ENCODE data around the gene ANKHD1.
"Not testable (repeated sequence)": the region's sequence is repeated elsewhere in the genome, so short reads cannot be mapped to it uniquely, and the experiment has no call there.

Gene ANKHD1

DNA sequence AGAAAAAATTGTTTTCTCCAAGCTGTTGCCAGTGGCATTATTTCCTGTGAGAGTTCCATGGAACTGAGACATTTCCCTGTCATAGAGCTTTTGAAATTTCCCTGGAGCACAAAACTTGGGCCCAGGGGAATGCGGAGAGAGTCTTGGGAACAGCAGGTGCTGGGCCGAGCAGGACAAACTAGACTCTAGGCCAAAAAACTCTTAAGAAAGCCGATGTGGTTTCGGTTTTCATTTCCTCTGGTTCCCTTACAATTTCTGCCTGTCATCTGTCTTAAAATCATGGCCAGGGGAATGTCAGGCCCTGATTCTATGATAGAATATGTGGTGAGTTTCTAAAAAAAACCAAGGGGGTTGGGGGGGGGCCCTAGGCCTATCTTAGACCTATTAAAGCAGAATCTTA is 167.6 kb downstream of the ANKHD1 start:
- Histone ChIP-seq H3K36me3 (ENCODE audit: control insufficient read depth, insufficient read depth, low read length) (peaks cover 19% of the 10 kb centered on the region), H3K9ac (ENCODE audit: low read depth, low read length) (no peak overlapping the region), H3K9me3 (ENCODE audit: control insufficient read depth, insufficient read depth, low read length) (no peaks in the 10 kb centered on the region), H3K4me1 (ENCODE audit: control insufficient read depth, insufficient read depth, low read length) (no peaks in the 10 kb centered on the region), H3K27me3 (ENCODE audit: control insufficient read depth, insufficient read depth, low read length) (no peaks in the 10 kb centered on the region), H3K4me3 (ENCODE audit: low read depth, low read length) (no peak overlapping the region)

DNA sequence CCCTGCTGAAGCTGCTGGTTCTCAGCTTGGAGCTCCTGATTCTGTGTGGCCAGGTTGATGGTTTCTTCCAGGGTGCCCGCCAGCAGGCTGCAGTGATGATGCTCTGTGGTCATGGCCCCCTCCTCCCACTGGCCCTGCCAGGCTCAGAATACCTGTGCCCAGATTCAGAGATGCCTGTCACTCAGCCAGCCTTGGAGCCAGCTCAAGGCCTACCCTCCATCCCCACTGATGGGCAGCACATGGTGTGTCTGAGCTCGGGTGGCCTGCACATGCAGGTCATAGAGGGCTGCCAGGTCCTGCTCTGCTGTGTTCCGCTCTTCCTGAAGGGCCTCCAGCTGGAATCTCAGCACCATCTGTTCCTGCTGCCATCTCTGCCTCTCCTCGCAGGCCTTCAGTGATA is 168.4 kb downstream of the ANKHD1 start:
- H3K36me3 ChIP-seq (ENCODE audit: control insufficient read depth, insufficient read depth, low read length) = peaks cover 19% of the 10 kb centered on the region
- H3K4me1 ChIP-seq (ENCODE audit: control insufficient read depth, insufficient read depth, low read length) = no peaks in the 10 kb centered on the region
- H3K27me3 ChIP-seq (ENCODE audit: control insufficient read depth, insufficient read depth, low read length) = no peaks in the 10 kb centered on the region
- H3K4me3 ChIP-seq (ENCODE audit: low read depth, low read length) = no peak overlapping the region
- H3K9ac ChIP-seq (ENCODE audit: low read depth, low read length) = no peak overlapping the region
- H3K9me3 ChIP-seq (ENCODE audit: control insufficient read depth, insufficient read depth, low read length) = no peaks in the 10 kb centered on the region

DNA sequence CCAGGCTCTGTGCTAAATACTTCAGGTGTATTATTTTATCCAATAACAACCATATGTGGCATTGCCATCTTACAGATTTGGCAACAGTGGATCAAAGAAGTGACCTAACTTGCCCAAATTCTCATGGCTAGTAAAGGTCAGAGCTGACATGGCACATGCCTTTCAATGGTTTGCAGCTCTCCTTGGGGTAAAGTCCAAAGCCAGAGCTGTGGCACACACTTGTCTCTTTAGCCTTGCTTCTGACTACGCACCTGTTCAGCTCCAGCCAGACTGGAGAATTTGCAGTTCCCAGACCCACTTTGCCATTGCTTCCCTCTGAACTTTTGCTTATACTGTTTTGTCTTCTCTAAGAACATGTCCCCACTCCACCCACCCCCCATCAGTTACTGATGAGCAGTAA is 168.9 kb downstream of the ANKHD1 start:
- no peak overlapping the region for H3K4me3 ChIP-seq (ENCODE audit: low read depth, low read length)
- no peaks in the 10 kb centered on the region for H3K27me3 ChIP-seq (ENCODE audit: control insufficient read depth, insufficient read depth, low read length)
- H3K9ac ChIP-seq (ENCODE audit: low read depth, low read length) = no peak overlapping the region
- no peaks in the 10 kb centered on the region for H3K9me3 ChIP-seq (ENCODE audit: control insufficient read depth, insufficient read depth, low read length)
- H3K36me3 ChIP-seq (ENCODE audit: control insufficient read depth, insufficient read depth, low read length) = peaks cover 19% of the 10 kb centered on the region
- no peaks in the 10 kb centered on the region for H3K4me1 ChIP-seq (ENCODE audit: control insufficient read depth, insufficient read depth, low read length)

DNA sequence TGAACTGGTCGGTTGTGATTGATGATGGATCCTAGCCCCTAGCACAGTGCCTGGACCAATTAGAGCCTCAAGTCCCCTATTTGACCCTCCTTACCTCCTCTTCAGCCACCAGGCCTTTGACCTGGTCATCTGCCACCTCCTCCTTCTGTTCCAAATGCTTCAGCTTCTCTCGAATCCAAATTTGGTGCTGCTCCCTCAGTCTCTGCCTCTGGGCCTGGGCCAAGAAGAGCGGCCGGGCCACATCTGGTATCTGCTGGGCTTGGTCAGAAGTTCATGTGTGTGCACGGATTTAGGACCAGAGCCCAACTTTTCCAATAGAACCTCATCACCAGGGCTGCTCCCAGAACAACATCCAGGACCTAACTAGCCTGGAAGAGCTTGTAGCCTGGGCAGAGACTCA is 169.5 kb downstream of the ANKHD1 start:
- H3K9ac ChIP-seq (ENCODE audit: low read depth, low read length) = no peak overlapping the region
- H3K9me3 ChIP-seq (ENCODE audit: control insufficient read depth, insufficient read depth, low read length) = no peaks in the 10 kb centered on the region
- H3K4me3 ChIP-seq (ENCODE audit: low read depth, low read length) = no peak overlapping the region
- no peaks in the 10 kb centered on the region for H3K27me3 ChIP-seq (ENCODE audit: control insufficient read depth, insufficient read depth, low read length)
- no peaks in the 10 kb centered on the region for H3K4me1 ChIP-seq (ENCODE audit: control insufficient read depth, insufficient read depth, low read length)
- peaks cover 18% of the 10 kb centered on the region for H3K36me3 ChIP-seq (ENCODE audit: control insufficient read depth, insufficient read depth, low read length)

DNA sequence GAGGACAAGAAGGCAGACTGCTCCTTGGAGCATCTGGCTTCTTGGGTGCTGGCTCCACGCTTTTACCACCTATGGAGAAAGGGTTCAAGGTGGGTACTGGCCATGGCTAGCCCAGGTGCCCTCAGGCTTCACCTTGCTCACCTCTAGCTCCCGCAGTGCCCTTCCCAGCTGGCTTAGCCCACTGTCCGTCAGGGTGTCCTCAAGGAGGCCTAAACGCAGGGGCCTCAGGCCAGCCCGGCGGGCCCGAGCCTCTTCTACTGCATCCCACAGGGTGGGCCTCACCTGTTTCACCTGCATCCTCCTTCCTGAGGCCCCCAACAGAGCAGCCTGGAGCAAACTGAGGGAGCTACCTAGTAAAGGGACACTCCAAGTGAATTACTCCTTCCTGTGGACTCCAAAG is 172.1 kb downstream of the ANKHD1 start:
- Histone ChIP-seq H3K9me3 (ENCODE audit: control insufficient read depth, insufficient read depth, low read length) (no peaks in the 10 kb centered on the region), H3K4me1 (ENCODE audit: control insufficient read depth, insufficient read depth, low read length) (no peaks in the 10 kb centered on the region), H3K4me3 (ENCODE audit: low read depth, low read length) (no peak overlapping the region), H3K9ac (ENCODE audit: low read depth, low read length) (no peak overlapping the region), H3K36me3 (ENCODE audit: control insufficient read depth, insufficient read depth, low read length) (no peaks in the 10 kb centered on the region), H3K27me3 (ENCODE audit: control insufficient read depth, insufficient read depth, low read length) (no peaks in the 10 kb centered on the region)

DNA sequence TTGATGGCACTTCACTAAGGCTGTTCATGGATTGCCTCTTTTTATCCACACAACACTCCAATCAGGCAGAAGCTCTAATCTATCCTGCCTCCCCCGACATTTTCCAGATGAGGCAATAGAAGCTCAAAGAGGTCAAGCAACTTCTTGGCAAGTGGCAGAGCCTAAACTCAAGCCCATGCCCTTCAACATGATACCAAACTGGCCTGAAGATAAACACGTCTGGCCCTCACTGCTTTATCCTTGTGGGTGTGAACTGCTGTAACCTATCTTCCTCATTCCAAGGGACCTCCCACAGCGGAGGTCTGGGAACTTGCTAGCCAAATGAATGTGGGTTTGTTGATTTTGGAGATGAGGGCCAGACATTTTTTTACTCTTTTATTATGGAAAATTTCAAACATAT is 172.5 kb downstream of the ANKHD1 start:
- Histone ChIP-seq H3K27me3 (ENCODE audit: control insufficient read depth, insufficient read depth, low read length) (no peaks in the 10 kb centered on the region), H3K9ac (ENCODE audit: low read depth, low read length) (no peak overlapping the region), H3K4me3 (ENCODE audit: low read depth, low read length) (no peak overlapping the region), H3K9me3 (ENCODE audit: control insufficient read depth, insufficient read depth, low read length) (no peaks in the 10 kb centered on the region), H3K4me1 (ENCODE audit: control insufficient read depth, insufficient read depth, low read length) (no peaks in the 10 kb centered on the region), H3K36me3 (ENCODE audit: control insufficient read depth, insufficient read depth, low read length) (no peaks in the 10 kb centered on the region)

DNA sequence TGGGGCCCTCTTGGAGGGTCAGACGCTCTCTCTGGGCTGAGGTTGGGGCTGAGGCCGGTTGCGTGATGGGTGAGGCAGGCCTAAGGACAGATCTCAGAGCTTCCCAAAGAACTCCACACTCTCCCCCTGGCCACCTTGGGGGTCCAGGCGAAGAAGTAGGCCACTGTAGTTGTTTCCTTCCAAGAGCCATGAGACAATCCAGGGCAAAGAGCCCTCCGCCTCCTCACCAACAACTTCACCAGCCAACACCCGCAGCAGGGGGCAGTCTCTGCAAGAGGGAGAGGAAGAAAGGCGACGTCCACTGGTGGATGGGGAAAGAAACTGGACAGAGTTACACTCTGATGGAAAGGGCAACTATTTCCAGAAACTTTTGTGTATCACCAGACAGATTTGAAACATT is 173.7 kb downstream of the ANKHD1 start:
- no peak overlapping the region for H3K9ac ChIP-seq (ENCODE audit: low read depth, low read length)
- no peaks in the 10 kb centered on the region for H3K36me3 ChIP-seq (ENCODE audit: control insufficient read depth, insufficient read depth, low read length)
- no peak overlapping the region for H3K4me3 ChIP-seq (ENCODE audit: low read depth, low read length)
- no peaks in the 10 kb centered on the region for H3K4me1 ChIP-seq (ENCODE audit: control insufficient read depth, insufficient read depth, low read length)
- H3K9me3 ChIP-seq (ENCODE audit: control insufficient read depth, insufficient read depth, low read length) = no peaks in the 10 kb centered on the region
- no peaks in the 10 kb centered on the region for H3K27me3 ChIP-seq (ENCODE audit: control insufficient read depth, insufficient read depth, low read length)

DNA sequence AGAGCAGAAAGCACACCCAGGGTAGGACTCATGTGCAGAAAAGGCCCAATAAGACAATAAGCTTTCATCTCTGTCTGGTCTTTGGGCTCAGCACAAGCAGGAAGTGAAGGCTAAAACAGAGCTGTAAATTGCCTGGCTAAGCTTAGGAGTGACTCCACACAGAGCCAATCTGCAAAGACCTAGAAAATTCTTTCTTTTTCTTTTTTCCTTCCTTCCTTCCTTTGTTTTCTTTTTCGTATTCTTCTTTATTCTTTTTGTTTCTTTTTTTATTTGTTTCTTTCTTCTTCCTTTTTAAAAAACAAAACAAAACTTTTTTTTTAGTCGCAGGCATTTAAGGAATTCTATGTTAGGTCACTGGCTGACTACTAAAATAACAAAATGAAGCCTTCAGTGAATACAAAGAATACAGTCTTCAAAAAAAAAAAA is 175.2 kb downstream of the ANKHD1 start:
- no peak overlapping the region for H3K4me3 ChIP-seq (ENCODE audit: low read depth, low read length)
- H3K4me1 ChIP-seq (ENCODE audit: control insufficient read depth, insufficient read depth, low read length) = no peaks in the 10 kb centered on the region
- H3K36me3 ChIP-seq (ENCODE audit: control insufficient read depth, insufficient read depth, low read length) = no peaks in the 10 kb centered on the region
- no peaks in the 10 kb centered on the region for H3K27me3 ChIP-seq (ENCODE audit: control insufficient read depth, insufficient read depth, low read length)
- no peak overlapping the region for H3K9ac ChIP-seq (ENCODE audit: low read depth, low read length)
- H3K9me3 ChIP-seq (ENCODE audit: control insufficient read depth, insufficient read depth, low read length) = no peaks in the 10 kb centered on the region

DNA sequence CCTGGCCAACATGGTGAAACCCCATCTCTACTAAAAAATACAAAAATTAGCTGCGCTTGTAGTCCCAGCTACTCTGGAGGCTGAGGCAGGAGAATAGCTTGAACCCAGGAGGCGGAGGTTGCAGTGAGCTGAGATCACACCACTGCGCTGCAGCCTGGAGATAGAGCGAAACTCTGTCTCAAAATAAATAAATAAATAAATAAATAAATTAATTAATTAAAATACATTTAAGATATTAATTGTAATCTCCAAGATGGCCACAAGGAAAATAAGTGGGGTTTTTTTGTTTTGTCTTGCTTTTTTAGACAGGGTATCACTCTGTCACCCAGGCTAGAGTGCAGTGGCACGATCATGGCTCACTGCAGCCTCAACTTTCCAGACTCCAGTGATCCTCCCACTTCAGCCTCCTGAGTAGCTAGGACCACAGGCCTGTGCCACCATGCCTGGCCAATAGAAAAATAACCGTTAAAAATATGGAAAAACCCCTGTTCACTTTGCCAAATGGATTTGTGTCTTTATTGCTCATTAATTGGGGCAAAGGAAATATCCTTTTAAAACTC is 177.6 kb downstream of the ANKHD1 start:
- not testable (repeated sequence) for H3K36me3 ChIP-seq (ENCODE audit: control insufficient read depth, insufficient read depth, low read length); H3K9ac ChIP-seq (ENCODE audit: low read depth, low read length); H3K4me1 ChIP-seq (ENCODE audit: control insufficient read depth, insufficient read depth, low read length)

DNA sequence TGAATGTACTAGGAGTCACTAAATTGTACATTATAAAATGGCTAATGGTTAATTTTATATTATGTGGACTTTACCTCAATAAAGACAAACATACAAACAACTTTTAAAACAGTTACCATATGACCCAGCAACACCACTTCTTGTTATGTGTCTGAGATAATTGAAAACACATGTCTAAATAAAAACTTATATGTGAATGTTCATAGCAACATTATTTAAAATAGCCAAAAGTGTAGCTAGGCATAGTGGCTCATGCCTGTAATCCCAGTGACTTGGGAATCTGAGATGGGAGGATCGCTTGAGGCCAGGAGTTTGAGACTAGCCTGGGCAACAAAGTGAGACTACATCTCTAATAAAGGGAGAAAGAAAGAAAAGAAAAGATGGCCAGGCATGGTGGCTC is 185.9 kb downstream of the ANKHD1 start:
- no peaks in the 10 kb centered on the region for H3K36me3 ChIP-seq (ENCODE audit: control insufficient read depth, insufficient read depth, low read length)
- no peaks in the 10 kb centered on the region for H3K9me3 ChIP-seq (ENCODE audit: control insufficient read depth, insufficient read depth, low read length)
- H3K27me3 ChIP-seq (ENCODE audit: control insufficient read depth, insufficient read depth, low read length) = no peaks in the 10 kb centered on the region
- no peak overlapping the region for H3K9ac ChIP-seq (ENCODE audit: low read depth, low read length)
- no peaks in the 10 kb centered on the region for H3K4me1 ChIP-seq (ENCODE audit: control insufficient read depth, insufficient read depth, low read length)
- no peak overlapping the region for H3K4me3 ChIP-seq (ENCODE audit: low read depth, low read length)

More for the DNA sequence above, 177.6 kb downstream of the ANKHD1 start:
- not testable (repeated sequence) for H3K27me3 ChIP-seq (ENCODE audit: control insufficient read depth, insufficient read depth, low read length); H3K9me3 ChIP-seq (ENCODE audit: control insufficient read depth, insufficient read depth, low read length); H3K4me3 ChIP-seq (ENCODE audit: low read depth, low read length)

DNA sequence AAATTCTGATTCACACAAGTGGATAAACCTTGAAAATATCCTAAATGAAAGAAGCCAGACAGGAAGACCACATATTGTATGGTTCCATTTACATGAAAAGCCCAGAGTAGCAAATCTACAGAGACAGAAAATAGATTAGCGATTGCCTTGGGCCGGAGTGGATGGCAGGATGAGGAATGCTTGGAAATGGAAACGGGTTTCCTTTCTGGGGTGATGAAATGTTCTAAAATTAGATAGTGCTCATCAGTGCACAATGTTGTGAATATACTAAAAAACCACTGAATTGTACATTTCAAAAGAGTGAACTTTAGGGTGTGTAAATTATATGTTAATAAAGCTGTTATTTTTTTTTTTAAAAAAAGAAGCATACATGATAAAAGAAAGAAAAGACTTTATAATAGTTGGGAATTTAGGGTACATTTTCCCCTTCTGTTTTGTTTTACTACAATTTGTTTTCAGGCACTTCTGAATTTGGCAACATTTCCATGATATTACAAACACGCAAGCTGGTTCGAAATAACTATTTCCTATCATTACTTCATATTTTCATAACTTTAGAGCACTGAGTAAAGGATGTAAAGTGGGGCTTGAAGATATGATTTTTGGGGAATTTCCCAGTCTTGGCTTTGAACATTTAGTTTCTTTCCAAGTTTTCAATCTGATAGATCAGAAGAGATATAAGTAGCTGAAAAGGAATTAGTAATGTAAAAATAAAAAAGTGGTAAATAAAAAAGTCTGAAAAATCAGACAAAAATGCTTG is 186.9 kb downstream of the ANKHD1 start:
- no peak overlapping the region for H3K9ac ChIP-seq (ENCODE audit: low read depth, low read length)

More for the DNA sequence above, 186.9 kb downstream of the ANKHD1 start:
- Histone ChIP-seq H3K27me3 (ENCODE audit: control insufficient read depth, insufficient read depth, low read length) (no peaks in the 10 kb centered on the region), H3K9me3 (ENCODE audit: control insufficient read depth, insufficient read depth, low read length) (no peaks in the 10 kb centered on the region), H3K36me3 (ENCODE audit: control insufficient read depth, insufficient read depth, low read length) (no peaks in the 10 kb centered on the region), H3K4me1 (ENCODE audit: control insufficient read depth, insufficient read depth, low read length) (no peaks in the 10 kb centered on the region), H3K4me3 (ENCODE audit: low read depth, low read length) (no peak overlapping the region)

Measured in iPS-15b (cell line).